ENCODE measurements around the gene OR6K2. TPM values are rescaled to one million over a fixed set of nuclear protein-coding genes. Genes with fewer than 3 reads are reported as not detected.

The OR6K2 gene
- total and polyA plus RNA-seq, 10 donors: not detected

DNA sequence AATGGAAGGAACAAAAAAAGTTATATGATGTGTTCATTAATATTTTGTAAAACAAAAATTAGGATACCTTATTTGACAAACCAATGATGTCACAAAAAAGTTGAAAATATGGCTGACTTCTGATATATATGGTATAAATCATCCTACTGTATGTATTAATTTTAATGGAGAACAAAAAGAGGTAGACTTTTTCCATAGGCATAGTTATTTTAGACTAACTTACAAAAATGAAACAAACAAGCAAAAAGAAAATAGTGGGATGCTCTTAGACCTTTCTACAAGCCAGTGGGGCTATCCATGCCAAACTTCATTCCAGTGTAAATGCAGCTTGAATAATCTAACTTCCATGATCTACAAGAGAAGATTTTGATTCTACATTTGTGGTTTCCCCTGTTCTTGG is 13.4 kb downstream of the OR6K2 start:
- DNase-seq: no peak
- no peaks in the 10 kb centered on the region for H3K36me3 ChIP-seq
- peaks cover 0 to 3% (median 0%) of the 10 kb centered on the region in 7 donors for H3K27me3 ChIP-seq (replicated peaks in 1 of 7)
- TF ChIP-seq, protein P1, sequence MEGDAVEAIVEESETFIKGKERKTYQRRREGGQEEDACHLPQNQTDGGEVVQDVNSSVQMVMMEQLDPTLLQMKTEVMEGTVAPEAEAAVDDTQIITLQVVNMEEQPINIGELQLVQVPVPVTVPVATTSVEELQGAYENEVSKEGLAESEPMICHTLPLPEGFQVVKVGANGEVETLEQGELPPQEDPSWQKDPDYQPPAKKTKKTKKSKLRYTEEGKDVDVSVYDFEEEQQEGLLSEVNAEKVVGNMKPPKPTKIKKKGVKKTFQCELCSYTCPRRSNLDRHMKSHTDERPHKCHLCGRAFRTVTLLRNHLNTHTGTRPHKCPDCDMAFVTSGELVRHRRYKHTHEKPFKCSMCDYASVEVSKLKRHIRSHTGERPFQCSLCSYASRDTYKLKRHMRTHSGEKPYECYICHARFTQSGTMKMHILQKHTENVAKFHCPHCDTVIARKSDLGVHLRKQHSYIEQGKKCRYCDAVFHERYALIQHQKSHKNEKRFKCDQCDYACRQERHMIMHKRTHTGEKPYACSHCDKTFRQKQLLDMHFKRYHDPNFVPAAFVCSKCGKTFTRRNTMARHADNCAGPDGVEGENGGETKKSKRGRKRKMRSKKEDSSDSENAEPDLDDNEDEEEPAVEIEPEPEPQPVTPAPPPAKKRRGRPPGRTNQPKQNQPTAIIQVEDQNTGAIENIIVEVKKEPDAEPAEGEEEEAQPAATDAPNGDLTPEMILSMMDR (IDR thresholded peaks at IDR 0.05 in 8 of 11, conservative IDR thresholded peaks at IDR 0.05 in 3 of 11): no peak
- TF ChIP-seq POLR2A (IDR thresholded peaks at IDR 0.05): no peak
- no peak for TF ChIP-seq POLR2AphosphoS5 (IDR thresholded peaks at IDR 0.05)
- no peaks in the 10 kb centered on the region for H3K9me3 ChIP-seq
- no peaks in the 10 kb centered on the region for H3K4me1 ChIP-seq
- H3K27ac ChIP-seq: no peak overlapping the region
- no peak overlapping the region for H3K4me3 ChIP-seq
- intact Hi-C loops (cut with DNase I; ENCODE audit: low total_unique reads): no loop called here

DNA sequence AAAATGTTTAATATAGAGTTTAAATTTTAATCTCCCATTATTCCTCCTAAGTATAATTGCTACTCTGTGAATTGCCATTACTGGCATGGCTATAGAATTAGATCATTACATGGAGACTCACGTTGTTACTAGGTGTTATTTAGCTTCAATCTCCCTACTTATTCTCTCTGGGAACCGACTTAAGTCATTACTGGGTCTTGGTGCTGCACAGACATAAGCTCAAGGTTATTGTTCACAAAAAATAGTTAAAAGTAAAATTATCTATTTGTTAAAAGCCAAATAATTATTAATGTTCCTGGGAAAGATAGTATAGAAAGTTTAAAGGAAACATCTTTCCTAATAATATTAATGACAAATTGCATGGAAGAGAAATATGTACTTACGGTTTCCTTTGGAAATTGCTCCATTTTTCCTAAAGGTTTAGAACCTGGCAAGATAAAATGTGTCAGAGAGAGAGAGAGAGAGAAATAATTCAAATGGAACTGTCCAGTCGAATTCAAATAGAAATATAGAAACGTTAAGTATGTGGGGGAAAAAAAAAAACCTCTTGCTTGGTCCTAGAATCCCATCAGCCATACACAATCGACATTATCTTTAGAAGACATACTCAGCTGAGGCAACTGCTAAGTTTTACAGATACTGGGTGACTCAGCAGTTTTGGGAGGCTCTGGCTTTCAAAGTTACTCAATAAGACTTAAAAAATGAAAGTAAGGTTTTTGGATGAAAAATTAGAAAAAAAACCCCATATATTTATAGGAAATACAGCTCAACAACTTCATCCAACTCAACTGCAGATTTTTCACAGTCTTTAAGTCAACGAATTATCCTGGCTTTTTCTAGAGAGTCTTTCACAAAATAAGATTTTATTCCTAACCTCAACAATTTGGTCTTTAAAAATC is 14.1 kb downstream of the OR6K2 start, which contains the start of gene SPTA1:
Gene SPTA1, minus strand, starts transcription at position 605 of the 899 bp plus-strand sequence. Its CDS starts 198 bp downstream, at position 407.
- no peak for TF ChIP-seq POLR2A (IDR thresholded peaks at IDR 0.05)
- TF ChIP-seq, protein P1 (IDR thresholded peaks at IDR 0.05 in 8 of 11, conservative IDR thresholded peaks at IDR 0.05 in 3 of 11): no peak
- no peak for TF ChIP-seq POLR2AphosphoS5 (IDR thresholded peaks at IDR 0.05)
- H3K27ac ChIP-seq: no peak within 1 kb of the TSS
- intact Hi-C loops (cut with DNase I; ENCODE audit: low total_unique reads): no loop called here
- no peaks in the 10 kb centered on the region for H3K9me3 ChIP-seq
- no peaks in the 10 kb centered on the region for H3K36me3 ChIP-seq
- H3K27me3 ChIP-seq (replicated peaks in 1 of 7): peaks cover 0 to 3% (median 0%) of the 10 kb centered on the region in 7 donors
- no peaks in the 10 kb centered on the region for H3K4me1 ChIP-seq
- 40 to 57% (median 44%) methylated on average over 7 of the region's 7 CpGs for WGBS, 5 donors
- no peak within 1 kb of the TSS for H3K4me3 ChIP-seq
- no peak for DNase-seq

DNA sequence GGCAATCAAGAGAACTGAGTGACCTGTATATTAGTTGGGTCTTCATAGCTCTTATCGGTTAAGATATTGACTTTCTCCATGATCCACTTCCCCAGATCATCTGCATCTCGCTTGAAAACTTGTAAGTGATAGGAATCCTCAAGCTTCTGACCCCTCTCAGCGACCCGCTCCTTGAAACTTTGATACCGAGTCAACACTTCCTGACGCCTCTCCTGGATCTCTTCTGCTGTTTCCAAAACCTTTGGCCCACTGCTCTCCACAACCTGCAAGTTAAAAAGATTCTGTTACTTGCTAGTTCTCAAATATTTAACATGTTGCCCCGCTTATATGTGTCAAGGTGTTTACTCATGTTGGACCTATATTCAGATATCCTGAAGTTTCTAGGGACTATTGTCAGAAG is 15.4 kb downstream of the OR6K2 start:
- no peak overlapping the region for H3K4me3 ChIP-seq
- no peak overlapping the region for H3K27ac ChIP-seq
- peaks cover 0 to 3% (median 0%) of the 10 kb centered on the region in 7 donors for H3K27me3 ChIP-seq (replicated peaks in 1 of 7)
- intact Hi-C loops (cut with DNase I; ENCODE audit: low total_unique reads): no loop called here
- TF ChIP-seq POLR2A (IDR thresholded peaks at IDR 0.05) (no peak), POLR2AphosphoS5 (IDR thresholded peaks at IDR 0.05) (no peak)
- TF ChIP-seq, protein P1 (IDR thresholded peaks at IDR 0.05 in 8 of 11, conservative IDR thresholded peaks at IDR 0.05 in 3 of 11): no peak
- WGBS, 5 donors: 70 to 79% (median 75%) methylated on average over 7 of the region's 7 CpGs
- H3K36me3 ChIP-seq: no peaks in the 10 kb centered on the region
- no peaks in the 10 kb centered on the region for H3K4me1 ChIP-seq
- H3K9me3 ChIP-seq: no peaks in the 10 kb centered on the region
- DNase-seq: no peak

DNA sequence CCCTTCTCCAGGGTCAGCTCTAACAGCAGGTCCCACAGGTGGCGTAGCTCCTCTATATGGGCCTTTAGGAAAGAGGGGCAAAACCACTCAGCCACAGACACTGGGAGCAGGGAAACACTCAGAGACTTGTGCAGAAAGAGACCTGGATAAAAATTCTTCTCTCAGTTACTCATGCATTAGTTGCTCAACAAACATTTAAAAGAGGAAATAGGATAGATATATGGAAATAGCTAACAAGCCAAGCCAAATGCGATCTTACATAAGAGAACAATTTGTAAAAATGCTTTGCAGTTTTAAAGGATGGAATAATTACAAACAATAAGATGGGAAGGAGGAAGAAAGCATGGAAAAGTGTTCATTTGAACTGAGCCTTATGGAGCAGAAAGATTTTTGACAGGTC is 18.8 kb downstream of the OR6K2 start:
- Histone ChIP-seq H3K4me3 (no peak overlapping the region), H3K4me1 (no peaks in the 10 kb centered on the region), H3K36me3 (no peaks in the 10 kb centered on the region), H3K27me3 (replicated peaks in 1 of 7) (peaks cover 0 to 3% (median 0%) of the 10 kb centered on the region in 7 donors), H3K27ac (no peak overlapping the region), H3K9me3 (no peaks in the 10 kb centered on the region)
- intact Hi-C loops (cut with DNase I; ENCODE audit: low total_unique reads): no loop called here
- DNase-seq: no peak
- WGBS, 5 donors: 82 to 91% (median 87%) methylated on average over 2 of the region's 2 CpGs
- TF ChIP-seq, protein P1 (IDR thresholded peaks at IDR 0.05 in 8 of 11, conservative IDR thresholded peaks at IDR 0.05 in 3 of 11): no peak
- TF ChIP-seq POLR2A (IDR thresholded peaks at IDR 0.05): no peak
- no peak for TF ChIP-seq POLR2AphosphoS5 (IDR thresholded peaks at IDR 0.05)

Data from spleen (tissue), 11 donors.